NCI-H1092 treated with DMSO at 0.1 percent for 48 hours (cell line): Measurements from ENCODE around the gene PPP1R7.

ENCODE experiments used
- DNase-seq: peaks from one replicate; lab custom pipeline; 2025; lab: John Stamatoyannopoulos, UW

PPP1R7 gene

DNA sequence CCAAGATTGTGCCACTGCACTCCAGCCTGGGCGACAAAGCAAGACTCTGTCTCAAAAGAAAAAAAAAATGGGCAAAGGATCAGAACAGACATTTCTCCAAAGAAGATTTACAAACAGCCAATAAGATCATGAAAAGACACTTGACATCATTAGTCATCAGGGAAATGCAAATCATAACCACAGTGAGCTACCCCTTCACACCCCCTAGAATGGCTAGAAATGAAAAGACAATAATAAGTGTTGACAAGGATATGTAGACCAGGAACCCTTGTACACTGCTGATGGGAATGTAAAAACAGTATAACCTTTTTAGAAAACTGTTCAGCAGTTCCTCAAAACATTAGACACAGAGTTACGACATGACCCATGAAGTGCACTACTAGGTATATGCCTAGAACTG lies 29.8 kb upstream of the PPP1R7 start:
- no peak for DNase-seq

DNA sequence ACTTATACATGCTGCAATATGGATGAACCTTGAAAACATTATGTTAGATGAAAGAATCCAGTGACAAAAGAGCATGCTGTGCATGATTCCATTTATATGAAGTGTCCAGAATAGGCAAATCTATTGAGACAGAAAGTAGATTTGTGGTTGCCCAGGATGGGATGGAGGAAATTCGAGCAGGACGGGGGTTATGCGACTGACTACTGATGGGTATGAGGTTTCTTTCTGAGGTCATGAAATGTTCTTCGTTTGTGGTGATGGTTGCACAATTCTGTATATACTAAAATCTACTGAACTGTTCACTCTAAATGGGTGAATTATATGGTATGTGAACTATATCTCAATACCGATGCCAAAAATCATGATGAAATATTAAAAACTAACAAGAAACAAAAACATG lies 29.3 kb upstream of the PPP1R7 start:
- no peak for DNase-seq

DNA sequence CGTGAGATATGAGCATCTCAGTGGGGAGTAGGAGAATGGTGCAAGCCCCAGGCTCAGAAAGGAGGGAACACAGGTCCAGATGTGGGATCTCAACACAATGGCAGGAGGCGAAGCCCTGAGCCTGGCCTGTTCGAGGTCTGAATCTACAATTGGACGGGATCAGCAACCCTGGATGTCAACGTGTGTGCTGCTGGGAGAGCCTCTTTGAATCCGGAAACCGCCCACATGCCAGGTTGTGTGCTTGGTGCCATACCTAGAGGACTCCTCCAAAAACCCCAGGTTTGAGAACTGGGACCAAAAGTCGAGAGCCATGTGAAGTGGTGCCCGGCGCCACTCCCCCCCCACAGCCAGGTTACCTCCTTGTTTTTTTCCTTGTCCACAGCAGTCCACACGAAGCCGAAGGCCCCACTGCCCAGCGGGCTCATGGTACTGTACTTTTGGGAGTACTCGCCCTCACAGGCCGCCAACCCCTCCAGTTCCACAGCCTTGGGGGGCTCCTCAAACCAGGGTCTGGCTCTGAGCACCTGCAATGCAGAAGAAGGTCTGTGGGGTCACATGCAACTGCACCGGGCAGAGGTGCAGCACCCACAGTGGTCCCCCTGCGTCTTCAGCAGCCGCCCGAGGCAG lies 27.8 kb upstream of the PPP1R7 start:
- DNase-seq: no peak

DNA sequence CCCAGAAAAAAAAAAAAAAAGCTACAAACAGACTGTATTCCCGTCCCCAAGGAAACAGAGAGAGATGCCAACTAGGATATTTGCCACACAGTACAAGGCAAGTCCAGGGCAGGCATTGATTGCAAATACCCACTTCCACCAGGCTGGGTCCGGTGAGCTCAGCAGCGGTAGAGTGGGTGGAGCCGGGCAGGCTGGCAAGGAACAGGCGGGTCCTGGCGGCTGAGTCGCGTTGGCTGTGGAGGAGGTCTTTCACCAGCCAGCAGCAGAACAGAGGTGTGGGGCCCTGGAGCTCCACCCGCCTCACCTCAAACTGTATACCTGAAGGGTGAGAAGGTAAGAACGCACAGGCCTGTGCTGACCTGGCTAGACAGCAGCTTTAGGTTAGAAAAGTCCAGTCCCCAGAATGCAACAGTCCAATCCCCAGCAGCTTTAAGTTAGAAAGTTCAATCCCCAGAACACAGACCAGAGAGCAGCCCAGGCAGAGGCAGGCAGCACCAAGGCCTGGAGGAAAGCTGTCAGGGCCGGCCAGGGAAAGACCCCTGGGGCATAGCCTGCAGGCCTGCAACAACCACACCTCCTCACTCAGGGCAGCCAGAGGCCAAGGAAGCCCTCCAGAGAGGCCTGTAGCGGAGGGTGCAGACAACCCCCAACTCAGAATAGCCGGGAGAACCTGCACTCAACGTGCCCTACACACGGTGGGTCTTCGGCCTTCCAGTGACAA lies 26.3 kb upstream of the PPP1R7 start:
- DNase-seq: no peak

DNA sequence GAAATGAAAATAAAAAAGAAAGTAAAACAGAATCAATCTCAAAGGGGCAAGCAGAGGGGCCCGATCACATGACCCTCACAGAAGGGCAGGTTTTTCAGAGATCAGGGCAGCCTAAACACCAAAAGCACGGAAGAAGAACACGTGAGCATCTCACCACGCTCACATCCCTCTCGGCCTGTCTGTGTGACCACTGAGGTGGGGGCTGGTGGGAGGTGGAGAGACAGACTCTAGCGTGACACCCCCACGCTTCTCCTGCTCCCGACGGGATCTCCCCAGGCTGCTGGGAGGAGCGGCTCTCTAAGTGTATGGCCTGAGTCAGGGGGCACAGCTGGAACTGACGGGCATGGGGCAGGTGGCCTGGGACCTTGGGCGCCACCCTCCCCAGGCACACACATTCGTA lies 24.6 kb upstream of the PPP1R7 start:
- DNase-seq: no peak

DNA sequence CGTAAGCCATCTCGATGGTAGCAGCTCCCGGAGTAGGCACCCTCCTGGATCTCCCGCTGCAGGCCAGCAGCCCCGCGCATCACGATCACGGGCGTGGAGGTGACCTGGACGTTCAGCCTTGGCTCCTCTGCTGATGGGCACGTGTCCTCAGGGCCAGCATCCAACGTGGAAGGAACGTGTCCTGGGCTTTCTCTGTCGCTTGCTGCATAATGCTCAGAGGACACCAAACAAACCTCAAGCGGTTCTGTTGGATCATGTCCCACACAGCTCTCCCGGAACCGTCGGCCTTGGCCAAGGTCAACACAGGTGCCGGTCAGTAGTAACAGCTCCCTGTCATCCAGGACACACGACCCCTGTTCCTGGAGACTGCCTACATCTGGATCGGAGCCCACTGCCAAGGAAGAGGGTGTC lies 24.1 kb upstream of the PPP1R7 start:
- DNase-seq: no peak

DNA sequence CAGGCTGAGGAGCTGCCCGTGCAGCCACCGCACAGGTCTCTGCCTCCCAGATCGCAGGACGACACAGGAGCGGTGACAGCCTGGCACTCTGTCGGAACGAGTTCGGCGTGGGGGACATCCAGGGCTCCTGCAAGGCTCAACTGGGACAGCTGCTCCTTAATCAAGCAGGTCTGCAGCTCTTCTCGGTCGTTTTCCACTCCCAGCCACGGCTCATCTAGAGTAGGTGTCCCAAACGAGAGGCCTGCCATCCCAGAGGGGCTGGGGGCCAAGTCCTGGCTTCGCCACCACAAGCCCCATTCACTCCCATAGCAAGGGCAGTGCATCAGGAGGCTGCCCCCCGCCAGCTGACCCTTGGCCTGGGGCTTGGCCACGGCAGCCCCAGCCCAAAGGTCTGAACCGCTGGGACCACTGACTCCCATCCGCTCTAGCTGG lies 23.5 kb upstream of the PPP1R7 start:
- DNase-seq: no peak

DNA sequence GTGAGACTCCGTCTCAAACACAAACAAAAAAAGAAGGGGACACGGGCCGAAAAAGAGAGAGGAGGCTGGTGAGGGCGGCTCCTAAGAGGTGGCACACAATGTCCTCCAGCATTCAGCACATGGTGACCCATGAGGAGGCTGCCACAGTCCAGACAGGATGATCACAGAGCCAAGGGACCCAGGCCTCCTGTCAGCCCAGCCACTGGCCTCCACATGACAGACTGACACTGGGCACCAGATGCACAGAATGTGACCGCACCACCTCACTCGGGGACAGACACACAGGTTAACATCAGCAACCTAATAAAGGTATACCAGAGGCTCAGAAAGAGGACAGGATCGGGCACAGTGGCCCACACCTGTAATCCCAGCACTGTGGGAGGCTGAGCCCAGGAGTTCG lies 22.0 kb upstream of the PPP1R7 start:
- no peak for DNase-seq

DNA sequence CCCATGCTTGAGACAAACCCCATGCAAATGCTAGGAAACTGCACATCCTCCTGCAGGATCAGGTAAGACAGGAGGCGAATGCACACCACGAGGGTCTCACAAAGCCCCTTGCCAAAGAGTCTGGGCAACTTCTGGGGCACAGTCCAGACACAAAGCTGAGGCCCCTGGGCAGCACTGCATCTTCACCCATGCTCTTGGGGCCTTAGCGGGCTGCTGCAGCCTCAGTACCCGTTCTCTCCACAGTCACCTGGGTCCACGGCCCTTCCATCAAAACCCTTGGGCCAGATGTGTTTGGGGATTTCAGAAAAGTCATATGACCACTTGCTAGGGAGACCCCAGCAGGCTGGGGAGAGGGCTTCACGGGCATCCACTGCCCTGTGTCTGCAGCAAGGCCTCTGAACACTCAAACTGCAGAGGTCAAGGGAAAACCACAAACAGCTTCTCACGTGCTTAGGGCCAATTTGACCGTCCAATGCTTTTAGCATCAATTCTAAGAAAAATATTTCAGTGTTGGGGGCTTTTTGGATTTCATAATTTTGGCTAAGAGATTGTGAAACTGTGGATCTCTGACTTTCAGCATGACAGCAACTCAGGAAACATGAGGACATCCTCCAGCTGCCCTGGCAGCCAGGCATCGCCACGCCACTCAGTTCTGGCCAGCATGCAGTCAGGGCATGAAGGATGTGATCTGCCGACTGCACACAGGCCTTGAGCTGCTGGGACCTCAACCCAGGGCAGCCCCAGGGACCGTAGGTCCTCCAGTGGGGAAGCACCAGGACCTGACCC lies 21.0 kb upstream of the PPP1R7 start:
- DNase-seq: no peak

DNA sequence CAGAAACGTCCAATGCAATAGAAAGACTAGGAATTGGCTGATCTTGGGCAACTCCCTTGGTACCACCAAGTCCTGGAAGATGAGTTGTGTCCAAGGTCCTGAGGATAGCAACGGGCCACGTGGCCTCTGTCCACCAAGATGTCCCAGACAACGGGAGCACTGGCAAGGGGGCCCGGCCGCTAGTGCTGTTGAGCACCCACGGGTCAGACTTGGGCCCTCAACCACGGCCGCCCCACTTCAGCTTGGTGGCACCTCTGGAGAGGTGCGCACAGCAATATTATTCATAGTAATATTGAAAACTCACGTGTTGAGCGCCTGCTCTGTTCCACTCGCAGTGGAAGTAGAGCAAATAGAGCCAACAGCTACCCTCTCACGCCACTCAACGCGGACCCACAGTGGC lies 20.0 kb upstream of the PPP1R7 start:
- no peak for DNase-seq

DNA sequence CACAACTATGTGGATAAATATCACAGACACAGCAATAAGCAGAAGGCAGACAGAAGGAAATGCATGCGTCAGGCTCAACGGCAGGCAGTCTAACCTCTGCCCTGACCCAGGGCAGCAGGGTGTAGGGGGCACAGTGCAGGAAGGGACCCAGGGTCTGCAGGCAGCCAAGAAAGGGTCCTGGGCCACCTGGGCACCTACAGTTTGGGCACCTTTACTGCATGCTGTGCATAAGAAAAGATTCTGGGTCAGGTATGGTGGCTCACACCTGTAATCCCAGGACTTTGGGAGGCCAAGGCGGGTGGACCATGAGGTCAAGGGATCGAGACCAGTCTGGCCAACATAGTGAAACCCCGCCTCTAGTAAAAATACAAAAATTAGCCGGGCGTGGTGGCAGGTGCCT lies 18.7 kb upstream of the PPP1R7 start:
- DNase-seq: no peak

DNA sequence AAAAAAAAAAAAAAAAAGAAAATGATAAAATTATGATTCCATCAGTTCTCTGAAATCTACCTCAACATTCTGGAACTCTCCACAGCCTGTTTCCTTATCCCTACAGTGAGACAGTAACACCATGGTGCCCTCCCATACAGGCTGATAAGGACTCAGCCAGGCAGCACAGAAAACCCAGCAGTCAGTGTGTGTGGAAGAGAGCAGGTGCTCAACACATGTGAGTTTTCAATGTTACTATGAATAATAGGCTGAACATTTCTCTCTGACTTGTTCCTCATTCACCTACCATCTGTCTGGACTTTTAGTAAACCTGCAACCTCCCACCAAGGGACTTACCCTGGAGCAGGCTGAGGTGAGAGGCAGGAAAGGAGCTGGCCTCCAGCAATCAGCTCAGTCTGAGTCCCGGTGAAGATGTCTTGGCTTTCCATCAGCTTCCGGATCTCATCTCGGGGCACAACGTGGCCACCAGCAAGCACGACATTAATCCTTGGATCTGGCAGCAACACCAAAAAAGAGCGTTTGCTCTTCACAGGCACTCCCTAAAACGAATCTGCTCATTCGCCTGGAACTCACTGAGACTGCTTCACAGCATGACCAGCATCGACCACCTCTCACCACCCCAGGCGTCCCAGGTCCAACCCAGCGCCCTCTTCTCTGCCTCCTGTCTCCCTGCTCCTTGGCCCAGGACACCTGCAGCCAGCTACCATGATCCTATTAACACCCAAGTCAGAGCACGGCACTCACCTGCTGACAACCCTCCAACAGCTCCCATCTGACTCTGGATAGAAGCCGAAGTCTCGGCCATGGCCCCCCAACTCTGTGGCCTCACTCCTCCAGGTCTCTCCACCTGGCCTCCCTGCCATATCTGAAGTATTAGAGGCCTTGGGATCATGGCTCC lies 17.5 kb upstream of the PPP1R7 start:
- no peak for DNase-seq

DNA sequence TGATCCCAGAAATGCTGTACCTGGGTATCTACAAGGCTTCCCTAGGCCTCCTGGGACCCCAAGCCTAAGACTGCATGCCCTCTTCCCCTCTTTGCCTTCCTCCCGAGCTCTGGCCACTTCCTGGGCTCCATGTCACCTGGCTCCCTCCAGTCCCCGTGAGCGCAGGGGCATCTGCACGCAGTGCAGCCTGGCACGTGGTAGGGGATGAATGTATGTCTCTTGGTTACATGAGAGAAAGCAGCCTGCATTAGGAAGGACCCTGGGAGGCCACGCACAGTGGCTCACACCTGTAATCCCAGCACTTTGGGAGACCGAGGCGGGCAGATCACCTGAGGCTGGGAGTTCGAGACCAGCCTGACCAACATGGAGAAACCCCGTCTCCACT lies 16.8 kb upstream of the PPP1R7 start:
- DNase-seq: no peak

DNA sequence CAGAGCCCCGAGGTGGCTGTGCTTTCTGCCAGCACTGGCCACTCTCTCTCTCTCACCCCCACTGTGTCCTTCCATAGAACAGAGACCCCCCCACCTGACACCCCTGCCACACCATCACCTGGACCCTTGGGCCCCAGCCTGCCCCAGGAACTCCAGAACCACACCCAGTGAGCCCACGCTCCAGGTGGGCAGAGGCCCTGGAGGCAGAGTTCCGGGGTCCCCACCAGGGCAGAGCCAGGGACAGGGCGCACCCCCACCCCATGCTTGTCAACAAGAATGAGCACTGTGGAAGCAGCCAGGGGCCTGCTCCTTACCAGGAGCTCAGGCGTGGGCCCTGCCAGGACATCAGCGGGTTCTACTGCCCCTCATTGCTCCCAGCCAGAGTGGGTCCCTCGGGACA lies 15.6 kb upstream of the PPP1R7 start:
- no peak for DNase-seq

DNA sequence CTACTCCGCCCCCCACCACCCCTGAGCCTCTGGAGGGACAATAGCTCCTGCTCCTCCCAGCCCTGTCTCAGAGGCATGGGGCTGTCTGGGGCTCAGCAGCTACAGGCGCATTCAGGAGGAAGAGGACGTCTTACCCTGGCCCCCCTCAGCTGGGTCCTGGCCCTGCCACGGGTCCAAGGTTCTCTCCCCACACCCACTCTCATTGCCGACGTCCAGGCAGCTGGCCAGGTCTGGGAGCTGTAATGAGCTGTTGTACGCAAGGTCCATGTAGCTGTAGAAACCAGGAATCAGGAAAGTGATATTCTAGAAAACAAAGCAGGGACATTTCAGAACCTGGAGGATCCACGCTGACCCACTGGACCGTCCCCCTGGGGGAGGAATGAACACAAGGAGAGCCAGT lies 14.5 kb upstream of the PPP1R7 start:
- no peak for DNase-seq

DNA sequence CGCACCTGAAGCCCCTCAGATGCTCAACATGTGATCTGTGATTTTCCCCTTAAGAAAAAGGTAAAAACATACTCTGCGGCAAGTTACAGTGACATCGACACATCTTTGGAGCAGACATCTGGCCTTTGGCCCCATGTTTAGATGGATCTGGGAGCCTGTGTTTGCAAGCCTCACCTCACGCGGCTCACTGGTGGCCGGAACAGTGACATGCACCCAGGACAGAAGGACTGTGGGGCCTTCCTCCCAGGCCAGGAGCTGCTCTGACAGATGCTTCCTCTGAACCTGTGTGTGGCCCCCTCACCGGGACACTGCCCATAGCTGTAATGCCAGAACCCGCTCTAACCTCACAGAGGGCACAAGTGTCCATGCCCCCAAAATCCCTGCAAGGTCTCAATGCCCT lies 14.1 kb upstream of the PPP1R7 start:
- no peak for DNase-seq

DNA sequence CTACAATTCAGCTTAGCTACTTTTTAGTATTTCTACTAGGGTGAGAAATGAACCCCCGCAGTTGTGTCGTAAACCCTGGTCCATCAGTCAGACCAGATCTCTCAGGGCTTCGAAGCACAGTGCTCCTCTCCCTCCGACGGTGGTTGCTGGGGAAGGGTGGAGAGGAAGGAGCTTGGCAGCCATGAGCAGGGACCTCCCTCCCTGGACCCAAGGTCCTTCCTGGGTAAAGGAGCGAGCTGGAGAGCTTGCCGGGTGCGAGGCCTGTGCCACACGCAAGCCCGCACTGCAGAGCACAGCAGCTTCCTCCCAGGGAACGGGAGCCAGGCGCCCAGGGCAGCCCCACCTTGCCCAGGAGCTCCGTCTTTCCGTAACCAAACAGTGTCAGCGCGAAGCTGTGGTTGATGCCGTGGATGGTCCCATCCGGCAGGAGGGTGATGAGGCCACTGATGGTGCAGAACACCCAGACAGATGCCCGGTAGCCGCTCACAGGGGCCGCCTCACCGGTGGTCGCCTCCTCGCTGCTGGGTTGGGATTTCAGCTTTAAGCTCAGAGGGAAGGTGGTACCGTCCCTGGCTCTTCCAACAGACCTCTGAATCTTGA lies 13.5 kb upstream of the PPP1R7 start:
- no peak for DNase-seq

DNA sequence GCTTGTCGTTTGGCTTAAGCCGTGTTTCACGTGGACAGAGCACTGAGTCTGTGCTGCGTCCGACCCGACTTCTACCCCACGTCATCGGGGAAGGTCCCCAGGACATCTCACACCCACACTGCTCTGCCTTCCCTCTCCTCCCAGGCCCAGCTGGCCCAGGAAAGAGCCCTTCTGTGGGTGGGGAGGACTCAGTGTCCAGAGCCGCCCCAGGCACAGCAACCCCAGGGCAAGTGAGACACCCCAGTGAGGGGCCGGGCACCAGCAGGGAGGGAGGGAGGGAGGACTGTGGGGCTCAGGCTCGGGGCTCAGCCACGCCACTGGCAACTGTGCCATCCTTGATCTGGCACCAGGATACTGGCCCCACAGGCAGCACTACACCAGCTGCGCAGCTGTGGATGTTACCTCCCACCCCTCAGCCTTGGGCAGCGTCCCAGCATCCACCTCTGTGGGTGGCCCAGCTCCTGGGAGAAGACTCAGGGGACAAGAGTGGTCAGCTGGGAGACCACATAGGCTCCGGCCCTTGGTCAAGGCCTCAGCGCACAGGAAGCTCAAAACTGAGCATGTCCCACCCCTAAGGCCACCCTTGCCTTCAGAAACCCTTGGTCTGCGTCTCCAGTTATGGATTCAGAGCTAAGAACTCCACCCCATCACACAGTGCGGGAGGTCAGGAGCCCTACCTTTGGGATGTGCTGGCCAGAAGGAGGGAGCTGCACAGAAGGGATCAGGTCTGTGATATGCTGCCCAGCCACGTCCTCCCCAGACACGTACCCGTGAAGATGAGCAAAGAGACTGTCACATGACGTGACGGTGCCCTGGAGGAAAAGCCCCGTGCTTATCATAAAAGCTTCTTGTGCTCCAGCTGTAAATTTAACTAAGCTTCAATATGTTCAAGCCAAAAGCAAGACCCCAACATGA lies 12.7 kb upstream of the PPP1R7 start:
- DNase-seq: no peak

DNA sequence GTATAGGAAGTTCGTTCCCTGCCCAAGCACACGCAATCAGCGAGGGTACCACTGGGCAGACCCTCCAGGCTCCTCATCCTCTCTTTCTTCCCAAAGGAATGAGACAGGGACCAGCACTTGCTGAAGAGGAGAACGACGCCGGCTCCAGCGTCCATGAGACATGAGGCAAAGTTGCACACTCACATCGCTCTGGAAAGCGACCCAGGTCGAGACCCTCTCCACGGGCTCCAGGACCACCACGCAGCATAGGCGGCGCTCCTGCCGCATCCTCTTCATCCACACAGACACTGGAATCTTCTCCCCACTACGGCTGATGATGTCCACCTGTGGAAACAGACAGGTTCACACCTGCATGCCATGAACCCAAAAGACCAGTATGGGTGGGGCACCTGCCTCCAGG lies 11.8 kb upstream of the PPP1R7 start:
- DNase-seq: no peak

DNA sequence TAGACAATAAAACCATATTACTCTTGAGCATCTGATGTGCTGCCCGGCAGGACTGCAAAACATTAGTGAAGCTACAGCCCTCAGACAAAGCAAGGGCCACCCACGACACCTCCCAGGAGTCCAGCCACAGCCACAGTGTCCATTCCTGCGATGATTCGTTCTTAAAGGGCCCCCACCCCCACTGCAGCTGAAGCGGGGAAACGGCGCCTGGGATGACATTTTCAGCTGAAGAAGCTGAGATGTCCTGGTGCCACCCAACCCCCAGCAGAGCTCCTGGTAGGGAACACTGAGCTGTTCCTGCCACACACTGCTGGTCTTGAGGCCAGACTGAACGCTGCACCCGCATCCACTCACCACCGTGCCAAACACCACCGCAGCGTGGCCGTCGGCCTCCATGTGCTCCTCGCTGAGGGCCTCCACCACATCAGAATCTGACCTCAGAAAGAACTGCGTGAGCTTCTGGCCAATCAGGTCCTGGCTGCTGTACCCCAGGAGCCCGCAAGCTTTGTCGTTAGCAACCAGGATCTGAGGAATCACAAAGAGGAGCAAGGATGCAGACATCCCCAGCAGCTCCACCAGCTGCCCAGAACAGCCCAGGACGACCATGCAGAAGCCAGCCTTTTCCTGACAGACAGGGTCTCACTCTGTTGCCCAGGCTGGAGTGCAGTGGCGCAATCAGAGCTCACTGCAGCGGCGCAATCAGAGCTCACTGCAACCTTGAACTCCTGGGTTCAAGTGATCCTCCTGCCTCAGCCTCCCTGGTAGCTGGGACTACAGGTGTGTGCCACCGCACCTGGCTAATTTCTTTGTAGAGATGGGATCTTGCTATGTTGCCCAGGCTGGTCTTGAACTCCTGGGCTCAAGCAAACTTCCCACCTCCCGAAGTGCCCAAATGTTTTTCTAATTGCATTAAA lies 10.5 kb upstream of the PPP1R7 start:
- DNase-seq: no peak
